SH-SY5Y (cell line): ENCODE measurements around the gene OR1J2.

ENCODE experiments used
- GATA2 ChIP-seq: IDR thresholded peaks from 2 replicates; pipeline ENCODE4 v1.6.1; 2011; ENCODE audit warnings: mild to moderate bottlenecking, low read depth, low read length
- GATA3 ChIP-seq: IDR thresholded peaks from 2 replicates; pipeline ENCODE4 v1.6.1; 2011; ENCODE audit warnings: low read depth, mild to moderate bottlenecking, low read length, moderate library complexity

Gene OR1J2

GRCh38 chr9:122519376-122519775 is 8.8 kb downstream of the OR1J2 start:
- TF ChIP-seq GATA2 (no peak), GATA3 (no peak)

GRCh38 chr9:122526602-122527001 is 16.0 kb downstream of the OR1J2 start:
- TF ChIP-seq GATA2 (no peak), GATA3 (no peak)

GRCh38 chr9:122527193-122527592 is 16.6 kb downstream of the OR1J2 start, which contains the start of gene OR1N1:
OR1N1 (minus strand) TSS chr9:122527293; CDS start chr9:122527293, 0 bp downstream.
- TF ChIP-seq GATA3 (no peak), GATA2 (no peak)

GRCh38 chr9:122536134-122536533 is 25.5 kb downstream of the OR1J2 start:
- TF ChIP-seq GATA2 (no peak), GATA3 (no peak)

GRCh38 chr9:122538757-122539156 is 28.2 kb downstream of the OR1J2 start:
- no peak for TF ChIP-seq GATA2
- TF ChIP-seq GATA3 = no peak

- no peak for TF ChIP-seq GATA3
- no peak for TF ChIP-seq GATA2
These were observed 35.6 kb downstream of the OR1J2 start for GRCh38 chr9:122546196-122546595.

GRCh38 chr9:122551371-122551770 is 40.8 kb downstream of the OR1J2 start:
- TF ChIP-seq GATA2 (no peak), GATA3 (no peak)

- TF ChIP-seq GATA3 (no peak), GATA2 (no peak)
These were observed 42.2 kb downstream of the OR1J2 start, which contains the start of gene OR1N2 for GRCh38 chr9:122552812-122553211. OR1N2 (plus strand) TSS chr9:122553112; CDS start chr9:122553212, 100 bp downstream.
